Cardiac fibroblast (primary cell): ENCODE data around the gene APLF.

Experiments
- DNase-seq, 2 donors: peaks; one replicate each; pipeline versions ENCODE4 v3.0.0 to v3.0.0-alpha.2; 2010; ENCODE audit warnings: low read depth in 2 of 2
- H3K4me3 ChIP-seq, 2 donors: replicated peaks in 1 of 2; 1 replicate in 1 of 2; 2 replicates in 1 of 2; pipeline ENCODE4 v1.5.1; 2011; ENCODE audit warnings: low read depth in 2 of 2, low read length in 2 of 2, mild to moderate bottlenecking in 2 of 2, moderate library complexity in 1 of 2
- TF ChIP-seq, protein P1 (sequence below): IDR thresholded peaks from one replicate; pipeline ENCODE4 v1.5.1; 2011; ENCODE audit warnings: low read depth, mild to moderate bottlenecking, low read length, inconsistent platforms

The APLF gene

DNA sequence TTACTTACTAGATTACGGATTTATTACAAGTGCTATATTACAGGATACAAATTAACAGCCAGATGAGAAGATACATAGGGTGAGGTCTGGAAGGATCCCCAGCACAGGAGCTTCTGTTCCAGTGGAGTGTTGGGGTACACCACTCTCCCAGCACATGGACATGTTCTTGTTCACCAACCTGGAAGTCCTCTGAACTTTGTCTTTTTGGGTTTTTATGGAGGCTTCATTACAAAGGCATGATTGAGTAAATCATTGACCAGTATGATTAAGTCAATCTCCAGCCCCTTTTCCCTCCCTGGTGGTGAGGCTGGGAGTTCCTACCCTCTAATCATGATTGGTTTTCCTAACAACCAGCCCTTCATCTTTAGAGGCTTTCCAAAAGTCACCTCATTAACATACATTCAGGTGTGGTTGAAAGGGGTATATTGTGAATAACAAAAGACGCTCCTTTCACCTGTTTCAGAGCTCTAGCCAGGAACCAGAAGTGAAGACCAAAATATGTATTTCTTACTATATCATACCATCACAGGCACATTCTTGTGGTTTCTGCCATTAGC lies 38.3 kb downstream of the APLF start:
- no peak for DNase-seq
- no peak overlapping the region for H3K4me3 ChIP-seq
- TF ChIP-seq, protein P1, sequence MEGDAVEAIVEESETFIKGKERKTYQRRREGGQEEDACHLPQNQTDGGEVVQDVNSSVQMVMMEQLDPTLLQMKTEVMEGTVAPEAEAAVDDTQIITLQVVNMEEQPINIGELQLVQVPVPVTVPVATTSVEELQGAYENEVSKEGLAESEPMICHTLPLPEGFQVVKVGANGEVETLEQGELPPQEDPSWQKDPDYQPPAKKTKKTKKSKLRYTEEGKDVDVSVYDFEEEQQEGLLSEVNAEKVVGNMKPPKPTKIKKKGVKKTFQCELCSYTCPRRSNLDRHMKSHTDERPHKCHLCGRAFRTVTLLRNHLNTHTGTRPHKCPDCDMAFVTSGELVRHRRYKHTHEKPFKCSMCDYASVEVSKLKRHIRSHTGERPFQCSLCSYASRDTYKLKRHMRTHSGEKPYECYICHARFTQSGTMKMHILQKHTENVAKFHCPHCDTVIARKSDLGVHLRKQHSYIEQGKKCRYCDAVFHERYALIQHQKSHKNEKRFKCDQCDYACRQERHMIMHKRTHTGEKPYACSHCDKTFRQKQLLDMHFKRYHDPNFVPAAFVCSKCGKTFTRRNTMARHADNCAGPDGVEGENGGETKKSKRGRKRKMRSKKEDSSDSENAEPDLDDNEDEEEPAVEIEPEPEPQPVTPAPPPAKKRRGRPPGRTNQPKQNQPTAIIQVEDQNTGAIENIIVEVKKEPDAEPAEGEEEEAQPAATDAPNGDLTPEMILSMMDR, result no peak

DNA sequence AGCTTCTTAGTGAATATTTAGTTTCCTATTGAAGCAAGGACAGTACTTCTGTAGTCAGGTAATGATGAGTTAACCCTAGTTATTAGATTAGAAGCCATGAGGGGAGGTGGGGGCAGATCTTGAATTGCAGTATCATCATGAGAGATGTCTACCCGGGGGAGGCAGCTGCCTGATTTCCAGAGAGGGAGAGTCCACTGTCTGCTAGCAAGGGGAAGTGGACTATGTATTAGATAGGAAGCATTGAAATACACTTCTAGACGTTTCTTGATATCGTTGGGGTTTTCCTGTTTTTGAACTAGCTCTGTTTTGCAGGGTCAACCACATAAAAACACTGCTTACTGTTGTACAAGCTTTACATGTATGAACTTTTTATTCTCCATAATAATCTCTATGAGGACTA lies 38.8 kb downstream of the APLF start:
- TF ChIP-seq, protein P1, result no peak
- no peak for DNase-seq
- H3K4me3 ChIP-seq, result no peak overlapping the region

DNA sequence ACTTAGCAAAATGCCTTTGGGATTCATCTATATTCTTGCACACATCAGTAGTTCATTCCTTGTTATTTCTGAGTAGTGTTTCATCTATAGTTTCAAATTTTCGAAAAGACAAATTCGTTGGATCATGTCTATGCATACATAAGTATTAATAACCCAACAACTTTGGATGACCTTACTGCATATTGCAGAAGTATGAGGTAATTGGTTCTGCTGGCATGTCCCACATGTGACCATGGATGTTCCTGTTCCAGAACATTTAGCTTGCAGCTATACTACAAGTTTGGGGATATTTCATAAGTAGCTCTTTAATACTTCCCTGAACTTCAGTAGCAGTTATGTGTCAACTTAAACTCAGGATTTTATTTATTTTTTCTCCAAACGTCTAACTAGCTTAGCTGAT lies 44.9 kb downstream of the APLF start:
- DNase-seq, result no peak
- TF ChIP-seq, protein P1, result no peak
- no peak overlapping the region for H3K4me3 ChIP-seq

DNA sequence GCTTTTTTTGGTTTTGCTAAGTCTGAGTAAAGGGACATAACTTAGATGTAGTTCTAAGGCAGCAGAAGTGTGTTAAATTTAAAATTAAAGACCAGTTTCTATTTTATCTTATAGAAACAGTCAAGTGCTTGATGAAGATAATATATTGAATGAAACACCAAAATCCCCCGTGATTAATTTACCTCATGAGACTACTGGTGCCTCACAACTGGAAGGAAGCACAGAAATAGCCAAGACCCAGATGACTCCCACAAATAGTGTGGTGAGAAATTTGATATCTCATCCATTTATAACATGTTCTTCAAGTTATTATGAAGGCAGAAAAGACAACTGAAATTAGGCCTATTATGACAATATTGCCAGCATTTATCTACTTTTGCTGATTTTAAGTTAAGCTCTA lies 45.6 kb downstream of the APLF start:
- TF ChIP-seq, protein P1, result no peak
- no peak overlapping the region for H3K4me3 ChIP-seq
- no peak for DNase-seq

DNA sequence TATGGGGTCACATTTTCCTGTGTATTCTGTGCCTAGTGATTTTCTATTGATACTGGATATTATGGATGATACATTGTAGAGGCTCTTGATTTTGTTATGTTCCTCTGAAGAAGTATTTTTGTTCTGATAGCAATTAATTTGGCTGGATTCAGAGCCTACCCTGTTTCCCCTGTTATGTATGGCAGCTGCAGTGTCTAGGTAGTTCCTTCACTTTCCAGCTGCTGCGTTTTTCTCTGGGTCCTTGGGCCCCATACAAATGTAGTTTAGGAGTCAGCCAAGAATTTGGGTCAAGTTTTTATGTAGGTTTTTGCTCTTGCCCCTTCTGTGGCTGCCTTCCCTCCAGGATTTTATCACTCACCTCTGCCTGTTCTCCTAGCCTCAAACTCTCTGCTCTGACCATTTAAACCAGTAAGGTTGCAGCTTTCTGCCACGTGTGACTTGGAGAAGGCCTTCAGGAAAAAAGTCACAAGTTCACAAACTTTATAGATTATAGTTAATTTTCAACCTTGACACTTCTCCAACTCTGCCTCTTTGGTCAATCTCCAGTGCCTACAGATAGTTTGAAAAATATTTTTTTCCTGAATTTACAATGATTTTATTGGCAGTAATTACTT lies 47.0 kb downstream of the APLF start:
- TF ChIP-seq, protein P1, result no peak
- DNase-seq, result no peak
- H3K4me3 ChIP-seq, result no peak overlapping the region

DNA sequence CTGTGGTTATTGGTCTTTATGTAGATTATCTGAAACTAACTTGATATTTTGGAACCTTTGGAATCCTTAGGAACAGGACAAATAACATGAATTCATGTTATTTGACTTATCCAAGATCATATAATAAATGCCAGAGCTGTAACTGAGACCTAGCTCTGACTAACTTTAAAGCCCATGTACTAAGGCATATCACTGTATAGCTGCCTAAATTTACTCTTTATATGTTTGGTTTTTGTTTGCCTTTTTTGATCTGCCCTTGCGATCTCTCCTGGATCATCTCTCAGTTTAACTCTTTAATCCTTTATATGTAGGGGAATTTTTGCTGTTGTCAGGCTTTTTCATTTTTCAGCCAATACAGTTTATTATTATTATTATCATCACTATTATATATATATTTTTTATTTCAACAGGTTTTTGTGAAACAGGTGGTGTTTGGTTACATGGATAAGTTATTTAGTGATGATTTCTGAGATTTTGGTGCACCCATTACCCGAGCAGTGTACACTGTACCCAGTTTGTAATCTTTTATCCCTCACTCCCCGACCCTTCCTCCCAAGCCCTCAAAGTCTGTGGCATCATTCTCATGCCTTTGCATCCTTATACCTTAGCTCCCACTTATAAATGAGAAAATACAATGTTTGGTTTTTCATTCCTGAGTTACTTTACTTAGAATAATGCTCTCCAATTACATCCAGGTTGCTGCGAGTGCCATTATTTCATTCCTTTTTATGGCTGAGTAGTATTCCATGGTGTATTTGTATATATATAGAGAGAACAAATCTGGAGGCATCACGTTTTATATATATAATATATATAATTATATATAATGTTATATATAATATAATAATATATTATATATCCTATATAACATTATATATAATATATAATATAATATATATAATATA lies 48.9 kb downstream of the APLF start:
- no peak overlapping the region for H3K4me3 ChIP-seq
- no peak for DNase-seq
- TF ChIP-seq, protein P1, result no peak
